HG02610 (cell line): ENCODE results near the gene LILRA1.
A peak's percentile ranks its signal among the peaks of the same experiment; 100 is the strongest.
"Not testable (repeated sequence)": the region's sequence is repeated elsewhere in the genome, so short reads cannot be mapped to it uniquely, and the experiment has no call there.

ENCODE experiments used
- ATAC-seq: cut with Tn5 transposase; IDR thresholded peaks from one replicate; pipeline ENCODE4 v1.9.1; 2021; ENCODE audit warnings: mild to moderate bottlenecking, moderate library complexity; ENCODE audit not compliant: unreplicated experiment

The LILRA1 gene

GRCh38 chr19:54593445-54593844 is at the start of gene LILRA1:
Gene LILRA1 (plus strand): TSS chr19:54593632. CDS start chr19:54594245, 613 bp downstream.
- ATAC-seq: not testable (repeated sequence)

- no peak for ATAC-seq
Measured at GRCh38 chr19:54548806-54549205, 44.6 kb upstream of the LILRA1 start.

GRCh38 chr19:54549224-54549623 is 44.2 kb upstream of the LILRA1 start:
- ATAC-seq: no peak

GRCh38 chr19:54551293-54551692 is 42.1 kb upstream of the LILRA1 start:
- ATAC-seq: no peak

- ATAC-seq: peak; percentile 42
Measured at GRCh38 chr19:54551950-54552912, 41.2 kb upstream of the LILRA1 start.

GRCh38 chr19:54552913-54553310 is 40.5 kb upstream of the LILRA1 start:
- no peak for ATAC-seq

- ATAC-seq: no peak
Measured at GRCh38 chr19:54554006-54554405, 39.4 kb upstream of the LILRA1 start.

- no peak for ATAC-seq
Measured at GRCh38 chr19:54554896-54555295, 38.5 kb upstream of the LILRA1 start.

- no peak for ATAC-seq
Measured at GRCh38 chr19:54556194-54556593, 37.2 kb upstream of the LILRA1 start.

- no peak for ATAC-seq
Measured at GRCh38 chr19:54558339-54558738, 35.1 kb upstream of the LILRA1 start.

GRCh38 chr19:54560881-54561385 is 32.5 kb upstream of the LILRA1 start:
- no peak for ATAC-seq

- ATAC-seq: no peak
Measured at GRCh38 chr19:54561840-54562239, 31.6 kb upstream of the LILRA1 start.

- ATAC-seq: not testable (repeated sequence)
Measured at GRCh38 chr19:54563206-54563605, 30.2 kb upstream of the LILRA1 start.

GRCh38 chr19:54570316-54570715 is 23.1 kb upstream of the LILRA1 start:
- ATAC-seq: no peak

GRCh38 chr19:54571715-54572615 is 21.5 kb upstream of the LILRA1 start:
- not testable (repeated sequence) for ATAC-seq

GRCh38 chr19:54572696-54573311 is 20.6 kb upstream of the LILRA1 start:
- ATAC-seq: no peak

- ATAC-seq: no peak
Measured at GRCh38 chr19:54573330-54573872, 20.0 kb upstream of the LILRA1 start, which contains the start of gene LILRA2. Gene LILRA2 (plus strand): TSS chr19:54573790. CDS start chr19:54573879, 89 bp downstream.

- no peak for ATAC-seq
Measured at GRCh38 chr19:54574051-54574450, 19.4 kb upstream of the LILRA1 start.

GRCh38 chr19:54574527-54575056 is 18.8 kb upstream of the LILRA1 start:
- no peak for ATAC-seq

- not testable (repeated sequence) for ATAC-seq
Measured at GRCh38 chr19:54575205-54575604, 18.2 kb upstream of the LILRA1 start.
